ENCODE results near the gene TTC12.

DNA sequence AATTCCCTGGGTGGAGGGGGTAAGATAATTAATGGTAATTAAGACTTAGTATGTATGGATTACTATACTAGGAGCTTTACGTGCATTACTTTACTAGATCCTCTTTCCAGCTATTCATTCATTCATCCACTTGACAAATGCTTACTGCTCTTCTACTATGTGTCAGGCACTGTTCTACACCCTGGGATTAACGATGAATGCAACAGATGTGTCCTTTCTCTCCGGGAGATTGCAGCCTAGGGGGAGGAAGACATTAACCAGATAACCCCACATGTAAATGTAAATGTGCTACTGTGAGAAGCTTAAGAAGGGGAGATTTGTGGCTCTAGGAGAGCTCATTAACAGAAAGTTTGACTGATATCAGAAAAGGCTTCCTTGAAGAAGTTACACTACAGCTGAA is 74.9 kb downstream of the TTC12 start:
- TF ChIP-seq HCFC1 (IDR thresholded peaks at IDR 0.05; ENCODE audit: low read length) (no peak), TAF1 (IDR thresholded peaks at IDR 0.05; ENCODE audit: borderline replicate concordance, low read depth, low read length) (no peak), ZSCAN29 (IDR thresholded peaks at IDR 0.05) (no peak), TBL1XR1 (IDR thresholded peaks at IDR 0.05; ENCODE audit: low read depth, low read length) (no peak), RB1 (IDR thresholded peaks at IDR 0.05; ENCODE audit: borderline replicate concordance) (no peak)
- TF ChIP-seq, protein P1, sequence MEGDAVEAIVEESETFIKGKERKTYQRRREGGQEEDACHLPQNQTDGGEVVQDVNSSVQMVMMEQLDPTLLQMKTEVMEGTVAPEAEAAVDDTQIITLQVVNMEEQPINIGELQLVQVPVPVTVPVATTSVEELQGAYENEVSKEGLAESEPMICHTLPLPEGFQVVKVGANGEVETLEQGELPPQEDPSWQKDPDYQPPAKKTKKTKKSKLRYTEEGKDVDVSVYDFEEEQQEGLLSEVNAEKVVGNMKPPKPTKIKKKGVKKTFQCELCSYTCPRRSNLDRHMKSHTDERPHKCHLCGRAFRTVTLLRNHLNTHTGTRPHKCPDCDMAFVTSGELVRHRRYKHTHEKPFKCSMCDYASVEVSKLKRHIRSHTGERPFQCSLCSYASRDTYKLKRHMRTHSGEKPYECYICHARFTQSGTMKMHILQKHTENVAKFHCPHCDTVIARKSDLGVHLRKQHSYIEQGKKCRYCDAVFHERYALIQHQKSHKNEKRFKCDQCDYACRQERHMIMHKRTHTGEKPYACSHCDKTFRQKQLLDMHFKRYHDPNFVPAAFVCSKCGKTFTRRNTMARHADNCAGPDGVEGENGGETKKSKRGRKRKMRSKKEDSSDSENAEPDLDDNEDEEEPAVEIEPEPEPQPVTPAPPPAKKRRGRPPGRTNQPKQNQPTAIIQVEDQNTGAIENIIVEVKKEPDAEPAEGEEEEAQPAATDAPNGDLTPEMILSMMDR (IDR thresholded peaks at IDR 0.05 in 2 of 3, conservative IDR thresholded peaks at IDR 0.05 in 1 of 3; ENCODE audit: control insufficient read depth in 2 of 3, extremely low read depth in 1 of 3, insufficient read depth in 1 of 3, low read depth in 3 of 3, low read length in 3 of 3): no peak
